Measurements from ENCODE around the gene RGS7.

DNA sequence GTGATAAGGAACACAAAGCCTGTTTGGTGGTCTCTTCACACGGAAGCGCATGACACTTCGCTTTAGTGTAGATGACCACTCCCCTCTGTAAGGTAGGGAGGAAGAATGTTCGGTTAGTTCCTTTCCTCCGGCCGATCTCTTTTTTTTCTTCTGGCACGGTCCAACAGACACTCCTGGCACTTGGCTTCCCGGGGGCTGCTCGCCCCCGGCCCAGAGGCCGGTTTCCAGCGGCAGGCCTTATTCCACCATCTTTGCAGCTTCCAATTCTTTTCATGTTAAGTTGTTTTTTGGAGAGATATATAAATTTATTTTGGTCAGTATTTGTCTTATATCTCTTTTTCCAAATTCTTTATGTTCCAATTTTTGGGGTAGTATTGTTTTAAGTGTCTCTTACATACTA is 593.2 kb downstream of the RGS7 start:
- TF ChIP-seq, protein P1, sequence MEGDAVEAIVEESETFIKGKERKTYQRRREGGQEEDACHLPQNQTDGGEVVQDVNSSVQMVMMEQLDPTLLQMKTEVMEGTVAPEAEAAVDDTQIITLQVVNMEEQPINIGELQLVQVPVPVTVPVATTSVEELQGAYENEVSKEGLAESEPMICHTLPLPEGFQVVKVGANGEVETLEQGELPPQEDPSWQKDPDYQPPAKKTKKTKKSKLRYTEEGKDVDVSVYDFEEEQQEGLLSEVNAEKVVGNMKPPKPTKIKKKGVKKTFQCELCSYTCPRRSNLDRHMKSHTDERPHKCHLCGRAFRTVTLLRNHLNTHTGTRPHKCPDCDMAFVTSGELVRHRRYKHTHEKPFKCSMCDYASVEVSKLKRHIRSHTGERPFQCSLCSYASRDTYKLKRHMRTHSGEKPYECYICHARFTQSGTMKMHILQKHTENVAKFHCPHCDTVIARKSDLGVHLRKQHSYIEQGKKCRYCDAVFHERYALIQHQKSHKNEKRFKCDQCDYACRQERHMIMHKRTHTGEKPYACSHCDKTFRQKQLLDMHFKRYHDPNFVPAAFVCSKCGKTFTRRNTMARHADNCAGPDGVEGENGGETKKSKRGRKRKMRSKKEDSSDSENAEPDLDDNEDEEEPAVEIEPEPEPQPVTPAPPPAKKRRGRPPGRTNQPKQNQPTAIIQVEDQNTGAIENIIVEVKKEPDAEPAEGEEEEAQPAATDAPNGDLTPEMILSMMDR (IDR thresholded peaks at IDR 0.05 in 4 of 5, conservative IDR thresholded peaks at IDR 0.05 in 1 of 5) = no peak
- TF ChIP-seq POLR2A (IDR thresholded peaks at IDR 0.05) = no peak
